ENCODE results near the gene TSHZ2. TPM values are rescaled to one million over a fixed set of nuclear protein-coding genes. Genes with fewer than 3 reads are reported as not detected.
A peak's percentile ranks its signal among the peaks of the same experiment; 100 is the strongest.

TSHZ2 gene
- total RNA-seq, 1 donor from 2014 or later: 1.2 TPM

GRCh38 chr20:53032046-53032445 is 59.9 kb downstream of the TSHZ2 start:
- no peak overlapping the region for H2AFZ ChIP-seq (ENCODE audit: low read depth, low read length)
- H3K27me3 ChIP-seq (ENCODE audit: insufficient read depth, low read length): no peaks in the 10 kb centered on the region
- H3K4me1 Mint-ChIP-seq (ENCODE audit: low read depth, unreplicated experiment): peaks cover 10% of the 10 kb centered on the region
- H4K20me1 ChIP-seq (ENCODE audit: insufficient read depth, low read length): no peaks in the 10 kb centered on the region
- H3K9ac ChIP-seq (ENCODE audit: low read length): no peak overlapping the region
- no peak for TF ChIP-seq EZH2 (IDR thresholded peaks at IDR 0.05; ENCODE audit: insufficient read depth, low read length)
- TF ChIP-seq, protein P1, sequence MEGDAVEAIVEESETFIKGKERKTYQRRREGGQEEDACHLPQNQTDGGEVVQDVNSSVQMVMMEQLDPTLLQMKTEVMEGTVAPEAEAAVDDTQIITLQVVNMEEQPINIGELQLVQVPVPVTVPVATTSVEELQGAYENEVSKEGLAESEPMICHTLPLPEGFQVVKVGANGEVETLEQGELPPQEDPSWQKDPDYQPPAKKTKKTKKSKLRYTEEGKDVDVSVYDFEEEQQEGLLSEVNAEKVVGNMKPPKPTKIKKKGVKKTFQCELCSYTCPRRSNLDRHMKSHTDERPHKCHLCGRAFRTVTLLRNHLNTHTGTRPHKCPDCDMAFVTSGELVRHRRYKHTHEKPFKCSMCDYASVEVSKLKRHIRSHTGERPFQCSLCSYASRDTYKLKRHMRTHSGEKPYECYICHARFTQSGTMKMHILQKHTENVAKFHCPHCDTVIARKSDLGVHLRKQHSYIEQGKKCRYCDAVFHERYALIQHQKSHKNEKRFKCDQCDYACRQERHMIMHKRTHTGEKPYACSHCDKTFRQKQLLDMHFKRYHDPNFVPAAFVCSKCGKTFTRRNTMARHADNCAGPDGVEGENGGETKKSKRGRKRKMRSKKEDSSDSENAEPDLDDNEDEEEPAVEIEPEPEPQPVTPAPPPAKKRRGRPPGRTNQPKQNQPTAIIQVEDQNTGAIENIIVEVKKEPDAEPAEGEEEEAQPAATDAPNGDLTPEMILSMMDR (IDR thresholded peaks at IDR 0.05; ENCODE audit: insufficient read depth, low read depth, low read length): no peak
- no peaks in the 10 kb centered on the region for H3K4me1 ChIP-seq (ENCODE audit: insufficient read depth, low read length)
- H3K27me3 Mint-ChIP-seq (ENCODE audit: low read depth, unreplicated experiment): no peaks in the 10 kb centered on the region
- no peaks in the 10 kb centered on the region for H3K36me3 ChIP-seq (ENCODE audit: insufficient read depth, low read length)
- no peak overlapping the region for H3K4me3 ChIP-seq (ENCODE audit: insufficient read depth, low read depth, low read length)
- H3K4me3 Mint-ChIP-seq (ENCODE audit: unreplicated experiment): no peak overlapping the region
- H3K9me3 ChIP-seq (ENCODE audit: insufficient read depth, low read depth, low read length): no peaks in the 10 kb centered on the region
- H3K27ac Mint-ChIP-seq (ENCODE audit: unreplicated experiment): no peak overlapping the region
- no peak overlapping the region for H3K4me2 ChIP-seq (ENCODE audit: low read length)
- H3K79me2 ChIP-seq (ENCODE audit: insufficient read depth, low read length): no peaks in the 10 kb centered on the region
- H3K9me3 Mint-ChIP-seq (ENCODE audit: unreplicated experiment): no peaks in the 10 kb centered on the region
- no peak for FAIRE-seq
- H3K27ac ChIP-seq (ENCODE audit: low read depth, low read length): no peak overlapping the region
- H3K36me3 Mint-ChIP-seq (ENCODE audit: low read depth, unreplicated experiment): no peaks in the 10 kb centered on the region
- peak; percentile 77 for DNase-seq (ENCODE audit: low read depth)

- Histone ChIP-seq H3K9me3 (ENCODE audit: insufficient read depth, low read depth, low read length) (no peaks in the 10 kb centered on the region), H3K79me2 (ENCODE audit: insufficient read depth, low read length) (no peaks in the 10 kb centered on the region), H3K27ac (ENCODE audit: low read depth, low read length) (no peak overlapping the region), H3K4me1 (ENCODE audit: insufficient read depth, low read length) (no peaks in the 10 kb centered on the region), H3K27me3 (ENCODE audit: insufficient read depth, low read length) (no peaks in the 10 kb centered on the region), H3K9ac (ENCODE audit: low read length) (no peak overlapping the region), H2AFZ (ENCODE audit: low read depth, low read length) (no peak overlapping the region), H3K4me2 (ENCODE audit: low read length) (no peak overlapping the region), H4K20me1 (ENCODE audit: insufficient read depth, low read length) (no peaks in the 10 kb centered on the region), H3K4me3 (ENCODE audit: insufficient read depth, low read depth, low read length) (no peak overlapping the region), H3K36me3 (ENCODE audit: insufficient read depth, low read length) (no peaks in the 10 kb centered on the region)
- H3K36me3 Mint-ChIP-seq (ENCODE audit: low read depth, unreplicated experiment): no peaks in the 10 kb centered on the region
- H3K9me3 Mint-ChIP-seq (ENCODE audit: unreplicated experiment): no peaks in the 10 kb centered on the region
- peaks cover 12% of the 10 kb centered on the region for H3K4me1 Mint-ChIP-seq (ENCODE audit: low read depth, unreplicated experiment)
- DNase-seq (ENCODE audit: low read depth) (peak; percentile 99), FAIRE-seq (peak; percentile 67)
- no peak for TF ChIP-seq EZH2 (IDR thresholded peaks at IDR 0.05; ENCODE audit: insufficient read depth, low read length)
- TF ChIP-seq, protein P1 (IDR thresholded peaks at IDR 0.05; ENCODE audit: insufficient read depth, low read depth, low read length): no peak
- H3K27me3 Mint-ChIP-seq (ENCODE audit: low read depth, unreplicated experiment): no peaks in the 10 kb centered on the region
- no peak overlapping the region for H3K27ac Mint-ChIP-seq (ENCODE audit: unreplicated experiment)
- no peak overlapping the region for H3K4me3 Mint-ChIP-seq (ENCODE audit: unreplicated experiment)
Measured at GRCh38 chr20:53032478-53032932, 60.3 kb downstream of the TSHZ2 start.

GRCh38 chr20:53033176-53033575 is 61.0 kb downstream of the TSHZ2 start:
- Mint-ChIP-seq H3K9me3 (ENCODE audit: unreplicated experiment) (no peaks in the 10 kb centered on the region), H3K36me3 (ENCODE audit: low read depth, unreplicated experiment) (no peaks in the 10 kb centered on the region), H3K27me3 (ENCODE audit: low read depth, unreplicated experiment) (no peaks in the 10 kb centered on the region), H3K27ac (ENCODE audit: unreplicated experiment) (no peak overlapping the region), H3K4me1 (ENCODE audit: low read depth, unreplicated experiment) (peaks cover 12% of the 10 kb centered on the region), H3K4me3 (ENCODE audit: unreplicated experiment) (no peak overlapping the region)
- Histone ChIP-seq H3K36me3 (ENCODE audit: insufficient read depth, low read length) (no peaks in the 10 kb centered on the region), H3K9me3 (ENCODE audit: insufficient read depth, low read depth, low read length) (no peaks in the 10 kb centered on the region), H4K20me1 (ENCODE audit: insufficient read depth, low read length) (no peaks in the 10 kb centered on the region), H3K9ac (ENCODE audit: low read length) (no peak overlapping the region), H3K4me2 (ENCODE audit: low read length) (no peak overlapping the region), H2AFZ (ENCODE audit: low read depth, low read length) (no peak overlapping the region), H3K4me3 (ENCODE audit: insufficient read depth, low read depth, low read length) (no peak overlapping the region), H3K79me2 (ENCODE audit: insufficient read depth, low read length) (no peaks in the 10 kb centered on the region), H3K27me3 (ENCODE audit: insufficient read depth, low read length) (no peaks in the 10 kb centered on the region), H3K27ac (ENCODE audit: low read depth, low read length) (no peak overlapping the region), H3K4me1 (ENCODE audit: insufficient read depth, low read length) (no peaks in the 10 kb centered on the region)
- FAIRE-seq (no peak), DNase-seq (ENCODE audit: low read depth) (peak; percentile 82)
- no peak for TF ChIP-seq EZH2 (IDR thresholded peaks at IDR 0.05; ENCODE audit: insufficient read depth, low read length)
- TF ChIP-seq, protein P1 (IDR thresholded peaks at IDR 0.05; ENCODE audit: insufficient read depth, low read depth, low read length): no peak

Data from astrocyte (in vitro differentiated cells and primary cell).